ENCODE data around the gene GPC5. TPM values are rescaled to one million over a fixed set of nuclear protein-coding genes. Genes with fewer than 3 reads are reported as not detected.

Gene GPC5
- total and polyA plus RNA-seq, 2 donors (not counting 3 experiments of a cell fraction or from before 2014, with no cell fraction given), result 0.59 to 0.97 TPM

GRCh38 chr13:91764527-91764926, 366.1 kb downstream of the GPC5 start:
- no peaks in the 10 kb centered on the region for H3K36me3 ChIP-seq (ENCODE audit: control insufficient read depth in 2 of 2, extremely low read depth in 1 of 2, insufficient read depth in 2 of 2, low read length in 2 of 2)
- ChIA-PET CTCF (no interaction called here), POLR2A (no interaction called here)
- FAIRE-seq (no peak), DNase-seq (ENCODE audit: low read depth, low spot score) (no peak)
- no peak overlapping the region for H3K27ac ChIP-seq (ENCODE audit: insufficient read depth, low read depth, low read length)
- BruUV-seq (replicated peaks), result no TSS peak
- no peaks in the 10 kb centered on the region for H3K9me3 ChIP-seq (replicated peaks; ENCODE audit: control insufficient read depth, insufficient read depth, low read length)
- H3K27me3 ChIP-seq (ENCODE audit: control insufficient read depth in 2 of 2, insufficient read depth in 2 of 2, low read length in 2 of 2), result no peaks in the 10 kb centered on the region
- H3K9ac ChIP-seq (replicated peaks; ENCODE audit: extremely low read depth, insufficient read depth, low read length), result no peak overlapping the region
- H3K79me2 ChIP-seq (ENCODE audit: control insufficient read depth, insufficient read depth, low read length), result no peaks in the 10 kb centered on the region
- no peaks in the 10 kb centered on the region for H3K9me1 ChIP-seq (replicated peaks; ENCODE audit: control insufficient read depth, extremely low read depth, insufficient read depth, low read length)
- H4K20me1 ChIP-seq (replicated peaks; ENCODE audit: control insufficient read depth, extremely low read depth, insufficient read depth, low read length), result no peaks in the 10 kb centered on the region
- no peak overlapping the region for H2AFZ ChIP-seq (ENCODE audit: low read depth, low read length)
- TF ChIP-seq, protein P1, sequence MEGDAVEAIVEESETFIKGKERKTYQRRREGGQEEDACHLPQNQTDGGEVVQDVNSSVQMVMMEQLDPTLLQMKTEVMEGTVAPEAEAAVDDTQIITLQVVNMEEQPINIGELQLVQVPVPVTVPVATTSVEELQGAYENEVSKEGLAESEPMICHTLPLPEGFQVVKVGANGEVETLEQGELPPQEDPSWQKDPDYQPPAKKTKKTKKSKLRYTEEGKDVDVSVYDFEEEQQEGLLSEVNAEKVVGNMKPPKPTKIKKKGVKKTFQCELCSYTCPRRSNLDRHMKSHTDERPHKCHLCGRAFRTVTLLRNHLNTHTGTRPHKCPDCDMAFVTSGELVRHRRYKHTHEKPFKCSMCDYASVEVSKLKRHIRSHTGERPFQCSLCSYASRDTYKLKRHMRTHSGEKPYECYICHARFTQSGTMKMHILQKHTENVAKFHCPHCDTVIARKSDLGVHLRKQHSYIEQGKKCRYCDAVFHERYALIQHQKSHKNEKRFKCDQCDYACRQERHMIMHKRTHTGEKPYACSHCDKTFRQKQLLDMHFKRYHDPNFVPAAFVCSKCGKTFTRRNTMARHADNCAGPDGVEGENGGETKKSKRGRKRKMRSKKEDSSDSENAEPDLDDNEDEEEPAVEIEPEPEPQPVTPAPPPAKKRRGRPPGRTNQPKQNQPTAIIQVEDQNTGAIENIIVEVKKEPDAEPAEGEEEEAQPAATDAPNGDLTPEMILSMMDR (IDR thresholded peaks at IDR 0.05; ENCODE audit: extremely low read depth in 1 of 2, insufficient read depth in 1 of 2, low read depth in 1 of 2, low read length in 2 of 2), result no peak
- TF ChIP-seq, protein P2, sequence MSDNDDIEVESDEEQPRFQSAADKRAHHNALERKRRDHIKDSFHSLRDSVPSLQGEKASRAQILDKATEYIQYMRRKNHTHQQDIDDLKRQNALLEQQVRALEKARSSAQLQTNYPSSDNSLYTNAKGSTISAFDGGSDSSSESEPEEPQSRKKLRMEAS (IDR thresholded peaks at IDR 0.05; ENCODE audit: insufficient read depth, insufficient read length), result no peak
- TF ChIP-seq EZH2 (IDR thresholded peaks at IDR 0.05; ENCODE audit: borderline replicate concordance, low read depth, low read length, severe bottlenecking) (no peak), JUN (IDR thresholded peaks at IDR 0.05; ENCODE audit: borderline replicate concordance, insufficient read depth, insufficient read length, low read depth) (no peak), POLR2A (IDR thresholded peaks at IDR 0.05; ENCODE audit: low read depth, low read length) (no peak), GATA2 (IDR thresholded peaks at IDR 0.05; ENCODE audit: insufficient read depth, insufficient read length, low read depth, low read length) (no peak), POLR2AphosphoS5 (IDR thresholded peaks at IDR 0.05; ENCODE audit: insufficient read depth, low read depth, low read length) (no peak)
- H3K4me3 ChIP-seq (replicated peaks in 1 of 3; ENCODE audit: insufficient read depth in 1 of 3, low read depth in 1 of 3, low read length in 3 of 3), result no peak overlapping the region
- dilution Hi-C loops (cut with MboI; ENCODE audit: extremely low pct_ligation_motif_present, low sequenced_read_pairs), result no loop called here
- intact Hi-C loops (cut with micrococcal nuclease), result no loop called here
- no peak overlapping the region for H3K4me2 ChIP-seq (ENCODE audit: insufficient read depth, low read length)
- H3K4me1 ChIP-seq (ENCODE audit: control insufficient read depth, extremely low read depth, insufficient read depth, low read length), result no peaks in the 10 kb centered on the region

Measured in endothelial cell of umbilical vein (primary cell).